Neural progenitor cell (in vitro differentiated cells): ENCODE measurements around the gene AFF3. TPM values are rescaled to one million over a fixed set of nuclear protein-coding genes. Genes with fewer than 3 reads are reported as not detected.

Source experiments
- DNase-seq: peaks from one replicate; pipeline ENCODE4 v3.0.0-alpha.2; 2016; ENCODE audit warnings: low spot score
- H2AFZ ChIP-seq: fragments of 200-600 bp; sonication (generic); replicated peaks from 2 replicates; pipeline ENCODE4 v1.6.1; 2016; ENCODE audit warnings: antibody characterized with exemption
- H3F3A ChIP-seq: fragments of 200-600 bp; sonication (generic); 2 replicates; pipeline ENCODE4 v1.6.1; 2016; ENCODE audit warnings: antibody characterized with exemption, low read depth
- H3K27ac ChIP-seq: fragments of 200-600 bp; sonication (generic); 2 replicates; pipeline ENCODE4 v1.5.1; 2016; ENCODE audit warnings: mild to moderate bottlenecking
- H3K27me3 ChIP-seq: fragments of 200-600 bp; sonication (generic); 2 replicates; pipeline ENCODE4 v1.6.1; 2016; ENCODE audit warnings: mild to moderate bottlenecking, moderate library complexity
- H3K36me3 ChIP-seq: fragments of 200-600 bp; sonication (generic); 2 replicates; pipeline ENCODE4 v1.5.1; 2016
- H3K4me1 ChIP-seq: fragments of 200-600 bp; sonication (generic); 2 replicates; pipeline ENCODE4 v1.6.1; 2016; ENCODE audit warnings: mixed run types
- H3K4me2 ChIP-seq: fragments of 200-600 bp; sonication (generic); 2 replicates; pipeline ENCODE4 v1.6.1; 2016
- H3K4me3 ChIP-seq: fragments of 200-600 bp; sonication (generic); 2 replicates; pipeline ENCODE4 v1.5.1; 2016
- H3K79me2 ChIP-seq: fragments of 200-600 bp; sonication (generic); 2 replicates; pipeline ENCODE4 v1.6.1; 2016; ENCODE audit warnings: low read depth
- H3K9ac ChIP-seq: fragments of 200-600 bp; sonication (generic); 2 replicates; pipeline ENCODE4 v1.6.1; 2016
- H3K9me3 ChIP-seq: fragments of 200-600 bp; sonication (generic); 2 replicates; pipeline ENCODE4 v1.5.1; 2016; ENCODE audit warnings: low read depth
- H4K20me1 ChIP-seq: fragments of 200-600 bp; sonication (generic); 2 replicates; pipeline ENCODE4 v1.6.1; 2016; ENCODE audit warnings: low read depth
- H3K27ac Mint-ChIP-seq: 3 replicates; pipeline ENCODE4 v1.8.0; 2021; ENCODE audit warnings: mixed read lengths
- H3K27me3 Mint-ChIP-seq: 2 replicates; pipeline ENCODE4 v1.8.0; 2022; ENCODE audit warnings: low read depth, mild to moderate bottlenecking, inconsistent platforms, moderate library complexity, mixed read lengths; ENCODE audit not compliant: insufficient read depth
- H3K36me3 Mint-ChIP-seq: 3 replicates; pipeline ENCODE4 v1.8.0; 2021; ENCODE audit warnings: mixed read lengths
- H3K4me1 Mint-ChIP-seq: 3 replicates; pipeline ENCODE4 v1.8.0; 2021; ENCODE audit warnings: mixed read lengths
- H3K4me3 Mint-ChIP-seq: 3 replicates; pipeline ENCODE4 v1.8.0; 2021; ENCODE audit warnings: mild to moderate bottlenecking, moderate library complexity, mixed read lengths
- H3K9me3 Mint-ChIP-seq: 3 replicates; pipeline ENCODE4 v1.8.0; 2020; ENCODE audit warnings: mixed read lengths
- EZH2 ChIP-seq: fragments of 200-600 bp; sonication (generic); IDR thresholded peaks from 2 replicates; pipeline ENCODE4 v1.6.1; 2017; ENCODE audit warnings: antibody characterized with exemption, mild to moderate bottlenecking, moderate library complexity
- EZH2phosphoT487 ChIP-seq: fragments of 200-600 bp; sonication (generic); IDR thresholded peaks from 2 replicates; pipeline ENCODE4 v1.6.1; 2017; ENCODE audit warnings: antibody characterized with exemption
- total RNA-seq: library from RNA; depleted of rRNA; stranded (reverse); fragments of >200 nt; gene quantifications from 2 replicates; pipeline ENCODE4 v1.2.3, GENCODE V29; 2015; ENCODE audit warnings: low replicate concordance
- TF ChIP-seq, protein P1 (sequence below): fragments of 200-600 bp; sonication (generic); IDR thresholded peaks from 2 replicates; pipeline ENCODE4 v1.5.1; 2017; ENCODE audit warnings: antibody characterized with exemption, mild to moderate bottlenecking

The AFF3 gene
- total RNA-seq, 1 donor from 2014 or later = 0.26 TPM

DNA sequence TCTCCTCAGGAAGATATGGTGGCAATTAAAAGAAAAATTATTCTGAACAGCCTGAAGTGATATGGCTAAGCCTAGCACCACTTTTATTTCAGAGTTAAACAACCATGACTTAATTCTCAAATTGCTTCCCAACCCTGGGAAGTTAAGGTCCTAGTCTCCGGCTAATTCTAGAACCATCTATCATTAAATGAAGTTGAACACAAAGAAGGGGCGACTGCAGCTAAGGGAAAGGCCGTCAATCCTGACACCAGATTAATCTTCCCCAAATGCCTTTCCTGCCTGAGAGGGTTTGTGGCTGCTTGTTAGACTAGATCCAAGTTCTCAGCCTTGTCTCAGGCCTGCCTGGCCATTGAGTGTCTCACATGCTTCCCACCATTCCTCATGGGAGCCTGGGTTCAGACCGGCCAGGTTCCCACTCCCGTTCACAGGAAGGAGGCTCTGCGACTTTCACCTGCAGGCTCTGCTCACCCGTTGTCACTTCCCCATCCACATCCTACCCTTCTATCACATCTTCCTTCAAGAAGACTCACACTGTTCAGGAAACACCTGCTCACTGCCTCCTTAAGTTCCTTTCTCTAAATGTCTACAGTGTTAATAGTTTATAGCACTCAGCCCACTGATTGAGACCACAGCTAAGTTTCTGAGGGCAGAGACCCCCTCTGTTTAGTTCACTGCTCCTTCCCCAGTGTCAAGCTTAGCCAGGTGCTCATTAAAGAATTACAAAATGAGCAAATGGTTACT lies 369.6 kb downstream of the AFF3 start:
- H3K27me3 Mint-ChIP-seq = peaks cover 2% of the 10 kb centered on the region
- no peaks in the 10 kb centered on the region for H3F3A ChIP-seq
- H2AFZ ChIP-seq = no peak overlapping the region
- H3K27me3 ChIP-seq = no peaks in the 10 kb centered on the region
- H3K4me3 Mint-ChIP-seq = no peak overlapping the region
- H3K36me3 Mint-ChIP-seq = peaks cover 3% of the 10 kb centered on the region
- H3K27ac ChIP-seq = no peak overlapping the region
- DNase-seq = no peak
- no peaks in the 10 kb centered on the region for H3K36me3 ChIP-seq
- H3K4me2 ChIP-seq = no peak overlapping the region
- H3K4me1 Mint-ChIP-seq = no peaks in the 10 kb centered on the region
- no peak overlapping the region for H3K4me3 ChIP-seq
- no peak overlapping the region for H3K9ac ChIP-seq
- TF ChIP-seq EZH2phosphoT487 (no peak), EZH2 (no peak)
- TF ChIP-seq, protein P1, sequence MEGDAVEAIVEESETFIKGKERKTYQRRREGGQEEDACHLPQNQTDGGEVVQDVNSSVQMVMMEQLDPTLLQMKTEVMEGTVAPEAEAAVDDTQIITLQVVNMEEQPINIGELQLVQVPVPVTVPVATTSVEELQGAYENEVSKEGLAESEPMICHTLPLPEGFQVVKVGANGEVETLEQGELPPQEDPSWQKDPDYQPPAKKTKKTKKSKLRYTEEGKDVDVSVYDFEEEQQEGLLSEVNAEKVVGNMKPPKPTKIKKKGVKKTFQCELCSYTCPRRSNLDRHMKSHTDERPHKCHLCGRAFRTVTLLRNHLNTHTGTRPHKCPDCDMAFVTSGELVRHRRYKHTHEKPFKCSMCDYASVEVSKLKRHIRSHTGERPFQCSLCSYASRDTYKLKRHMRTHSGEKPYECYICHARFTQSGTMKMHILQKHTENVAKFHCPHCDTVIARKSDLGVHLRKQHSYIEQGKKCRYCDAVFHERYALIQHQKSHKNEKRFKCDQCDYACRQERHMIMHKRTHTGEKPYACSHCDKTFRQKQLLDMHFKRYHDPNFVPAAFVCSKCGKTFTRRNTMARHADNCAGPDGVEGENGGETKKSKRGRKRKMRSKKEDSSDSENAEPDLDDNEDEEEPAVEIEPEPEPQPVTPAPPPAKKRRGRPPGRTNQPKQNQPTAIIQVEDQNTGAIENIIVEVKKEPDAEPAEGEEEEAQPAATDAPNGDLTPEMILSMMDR = no peak
- H3K9me3 Mint-ChIP-seq = peaks cover 19% of the 10 kb centered on the region
- no peaks in the 10 kb centered on the region for H3K4me1 ChIP-seq
- H3K9me3 ChIP-seq = no peaks in the 10 kb centered on the region
- H3K79me2 ChIP-seq = no peaks in the 10 kb centered on the region
- H4K20me1 ChIP-seq = no peaks in the 10 kb centered on the region
- H3K27ac Mint-ChIP-seq = no peak overlapping the region

DNA sequence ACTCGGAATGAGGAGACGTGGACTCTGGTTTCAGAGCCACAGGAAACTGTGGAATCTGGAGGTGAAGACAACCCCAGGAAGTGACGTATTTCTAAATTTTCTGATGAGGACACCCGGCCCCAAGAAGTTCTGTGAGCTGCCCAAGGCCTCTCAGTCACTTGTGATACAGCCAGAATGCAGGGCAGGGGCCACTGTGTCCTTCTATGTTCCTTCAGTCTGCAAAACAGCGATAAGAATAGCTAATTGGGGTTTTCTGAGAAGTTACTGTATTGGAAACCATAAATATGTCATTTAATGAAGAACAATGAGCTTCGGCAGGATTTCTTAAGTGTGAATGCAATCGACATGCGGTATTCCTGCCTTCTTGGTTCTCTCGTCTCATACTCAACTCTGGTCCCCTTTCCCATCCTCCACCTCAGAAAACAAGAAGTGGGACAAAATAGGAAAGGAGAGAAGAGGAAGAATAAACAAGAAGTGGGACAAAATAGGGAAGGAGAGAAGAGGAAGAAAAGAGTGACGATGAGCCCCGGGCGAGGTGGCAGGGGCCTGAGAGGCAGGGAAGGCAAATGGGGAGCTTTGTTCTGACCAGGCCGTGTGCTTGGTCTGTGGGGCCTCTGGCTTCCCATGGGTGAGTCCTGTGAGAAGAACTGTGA lies 370.6 kb downstream of the AFF3 start:
- H3K9ac ChIP-seq = no peak overlapping the region
- H4K20me1 ChIP-seq = no peaks in the 10 kb centered on the region
- H3K27ac ChIP-seq = no peak overlapping the region
- no peak overlapping the region for H3K4me2 ChIP-seq
- Mint-ChIP-seq H3K27ac (no peak overlapping the region), H3K9me3 (peaks cover 18% of the 10 kb centered on the region), H3K4me3 (no peak overlapping the region), H3K36me3 (peaks cover 3% of the 10 kb centered on the region), H3K27me3 (peaks cover 2% of the 10 kb centered on the region), H3K4me1 (no peaks in the 10 kb centered on the region)
- H3K36me3 ChIP-seq = no peaks in the 10 kb centered on the region
- no peak overlapping the region for H2AFZ ChIP-seq
- DNase-seq = no peak
- H3K4me3 ChIP-seq = no peak overlapping the region
- H3F3A ChIP-seq = no peaks in the 10 kb centered on the region
- H3K27me3 ChIP-seq = no peaks in the 10 kb centered on the region
- no peaks in the 10 kb centered on the region for H3K79me2 ChIP-seq
- TF ChIP-seq EZH2 = no peak
- TF ChIP-seq EZH2phosphoT487 = no peak
- TF ChIP-seq, protein P1 = no peak
- no peaks in the 10 kb centered on the region for H3K9me3 ChIP-seq
- no peaks in the 10 kb centered on the region for H3K4me1 ChIP-seq

DNA sequence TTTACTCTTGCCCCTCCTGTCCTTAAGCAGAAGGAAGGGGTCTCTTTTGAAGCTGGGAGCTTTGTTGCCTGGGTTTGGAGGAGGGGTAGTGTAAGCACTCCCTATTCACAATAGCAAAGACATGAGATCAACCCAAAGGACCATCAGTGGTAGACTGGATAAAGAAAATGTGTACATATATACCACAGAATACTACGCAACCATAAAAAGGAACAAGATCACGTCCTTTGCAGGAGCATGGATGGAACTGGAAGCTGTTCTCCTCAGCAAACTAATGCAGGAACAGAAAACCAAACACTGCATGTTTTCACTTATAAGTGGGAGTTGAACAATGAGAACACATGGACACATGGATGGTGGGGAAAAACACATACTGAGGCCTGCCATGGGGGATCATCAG lies 371.5 kb downstream of the AFF3 start:
- peaks cover 2% of the 10 kb centered on the region for H3K27me3 Mint-ChIP-seq

More for the DNA sequence above, 371.5 kb downstream of the AFF3 start:
- Mint-ChIP-seq H3K4me1 (no peaks in the 10 kb centered on the region), H3K36me3 (peaks cover 3% of the 10 kb centered on the region), H3K9me3 (peaks cover 17% of the 10 kb centered on the region), H3K4me3 (no peak overlapping the region), H3K27ac (no peak overlapping the region)
- Histone ChIP-seq H3K9ac (no peak overlapping the region), H3K4me2 (no peak overlapping the region), H3K27me3 (no peaks in the 10 kb centered on the region), H3K9me3 (no peaks in the 10 kb centered on the region), H2AFZ (no peak overlapping the region), H3F3A (no peaks in the 10 kb centered on the region), H3K4me3 (no peak overlapping the region), H3K4me1 (no peaks in the 10 kb centered on the region), H3K27ac (no peak overlapping the region), H4K20me1 (no peaks in the 10 kb centered on the region), H3K36me3 (no peaks in the 10 kb centered on the region), H3K79me2 (no peaks in the 10 kb centered on the region)
- TF ChIP-seq EZH2phosphoT487 (no peak), EZH2 (no peak)
- TF ChIP-seq, protein P1 = no peak
- no peak for DNase-seq
